Natural killer cell (primary cell): ENCODE measurements around the gene IRF2BPL. TPM values are rescaled to one million over a fixed set of nuclear protein-coding genes. Genes with fewer than 3 reads are reported as not detected.

Source experiments
- ATAC-seq, 3 donors: fragments of 150-1000 bp in 2 of 3; fragments of 200-7000 bp in 1 of 3; cut with Tn5 transposase; 1 replicate in 1 of 3; 2 replicates in 2 of 3; pipeline ENCODE4 v1.10.0; 2021; ENCODE audit warnings: mild to moderate bottlenecking in 2 of 3, moderate library complexity in 2 of 3
- DNase-seq, 2 donors: peaks; one replicate each; pipeline versions ENCODE4 v3.0.0 to v3.0.0-alpha.2; 2013 to 2021; ENCODE audit warnings: mixed read lengths in 1 of 2
- H3K27ac ChIP-seq: one replicate; pipeline ENCODE4 v1.5.1; 2013; ENCODE audit warnings: mild to moderate bottlenecking, low read length
- H3K27me3 ChIP-seq: one replicate; pipeline ENCODE4 v1.6.1; 2013; ENCODE audit warnings: low read length; ENCODE audit not compliant: control insufficient read depth, insufficient read depth
- H3K36me3 ChIP-seq: one replicate; pipeline ENCODE4 v1.6.1; 2013; ENCODE audit warnings: low read length; ENCODE audit not compliant: control insufficient read depth, insufficient read depth
- H3K4me1 ChIP-seq: one replicate; pipeline ENCODE4 v1.6.1; 2013; ENCODE audit warnings: low read length; ENCODE audit not compliant: control insufficient read depth, insufficient read depth
- H3K4me3 ChIP-seq: one replicate; pipeline ENCODE4 v1.5.1; 2013; ENCODE audit warnings: low read length
- H3K9me3 ChIP-seq: one replicate; pipeline ENCODE4 v1.6.1; 2013; ENCODE audit warnings: low read length; ENCODE audit not compliant: control insufficient read depth, insufficient read depth
- H3K27ac Mint-ChIP-seq, 2 donors: one replicate each; pipeline ENCODE4 v1.8.0; 2022; ENCODE audit warnings: mild to moderate bottlenecking in 2 of 2, mixed read lengths in 2 of 2, moderate library complexity in 1 of 2
- H3K27me3 Mint-ChIP-seq, 2 donors: one replicate each; pipeline ENCODE4 v1.8.0; 2022; ENCODE audit warnings: low read depth in 2 of 2, mixed read lengths in 2 of 2
- H3K36me3 Mint-ChIP-seq: one replicate; pipeline ENCODE4 v1.8.0; 2022; ENCODE audit warnings: mixed read lengths
- H3K4me1 Mint-ChIP-seq, 2 donors: one replicate each; pipeline ENCODE4 v1.8.0; 2022; ENCODE audit warnings: mixed read lengths in 2 of 2
- H3K4me3 Mint-ChIP-seq: one replicate; pipeline ENCODE4 v1.8.0; 2022; ENCODE audit warnings: mild to moderate bottlenecking, moderate library complexity, mixed read lengths
- H3K9me3 Mint-ChIP-seq, 2 donors: one replicate each; pipeline ENCODE4 v1.8.0; 2022; ENCODE audit warnings: mixed read lengths in 2 of 2
- WGBS: methylation state at CpG from one replicate; pipeline ENCODE4 v1.1.7; 2013; ENCODE audit warnings: missing lambda C conversion rate; ENCODE audit not compliant: insufficient coverage; 5-methylcytosine and 5-hydroxymethylcytosine counted together
- intact Hi-C: fragments of 100-400 bp; cut with micrococcal nuclease; formaldehyde crosslinking; loops from one replicate; pipeline ENCODE4 v1.14.2; 2022
- total RNA-seq, 4 donors: library from RNA; stranded (reverse); fragments of 120-200 nt in 1 of 4; gene quantifications; one replicate each; pipeline versions ENCODE4 v1.2.3 to v1.2.4, GENCODE V29; 2013 to 2022
- TF ChIP-seq, protein P1 (sequence below): fragments of 200-600 bp; IDR thresholded peaks from one replicate; pipeline ENCODE4 v1.8.0; 2022; ENCODE audit warnings: antibody characterized with exemption

The IRF2BPL gene
- total RNA-seq, 3 donors from 2014 or later (not counting 1 experiment from before 2014, with no cell fraction given) = 39.3 to 46.5 (median 46.3) TPM

DNA sequence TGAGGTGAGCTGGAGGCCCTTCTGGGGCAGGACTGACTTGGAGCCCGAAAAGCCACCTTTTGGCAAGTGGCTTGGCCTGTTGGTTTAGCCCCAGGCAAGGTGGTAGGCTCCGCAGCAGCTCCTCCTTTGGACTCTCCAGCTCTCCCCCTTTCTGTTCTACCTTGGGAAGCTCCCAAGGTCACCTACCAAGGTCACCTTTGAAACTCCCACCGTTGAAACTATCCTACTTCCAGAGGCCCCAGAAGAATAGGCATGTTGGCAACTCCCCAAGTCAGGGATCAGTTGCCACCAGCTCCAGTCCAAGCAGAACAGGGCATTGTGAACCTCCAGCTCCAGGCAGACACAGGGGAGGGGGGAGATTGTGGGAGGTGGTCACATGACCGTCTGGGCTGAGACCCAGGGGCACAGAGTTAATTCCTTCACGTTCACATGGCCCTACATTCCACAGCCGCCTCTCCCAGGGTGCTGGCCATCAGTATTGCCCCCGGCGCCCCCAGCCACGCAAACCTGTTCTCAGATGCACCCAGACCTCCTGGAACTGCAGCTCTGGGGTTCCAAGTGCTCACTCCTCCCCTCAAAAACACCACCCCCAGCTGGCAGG, 14.4 kb downstream of the IRF2BPL start:
- ATAC-seq = no peak
- H3K27me3 ChIP-seq = no peaks in the 10 kb centered on the region
- H3K9me3 ChIP-seq = no peaks in the 10 kb centered on the region
- Mint-ChIP-seq H3K4me1 (peaks cover 0 to 7% of the 10 kb centered on the region in 2 donors), H3K9me3 (no peaks in the 10 kb centered on the region), H3K27me3 (peaks cover 6% of the 10 kb centered on the region in 2 donors), H3K4me3 (no peak overlapping the region), H3K36me3 (no peaks in the 10 kb centered on the region), H3K27ac (no peak overlapping the region)
- intact Hi-C loops = no loop called here
- no peak overlapping the region for H3K4me3 ChIP-seq
- no peaks in the 10 kb centered on the region for H3K36me3 ChIP-seq
- no peak overlapping the region for H3K27ac ChIP-seq
- no peak for DNase-seq
- TF ChIP-seq, protein P1, sequence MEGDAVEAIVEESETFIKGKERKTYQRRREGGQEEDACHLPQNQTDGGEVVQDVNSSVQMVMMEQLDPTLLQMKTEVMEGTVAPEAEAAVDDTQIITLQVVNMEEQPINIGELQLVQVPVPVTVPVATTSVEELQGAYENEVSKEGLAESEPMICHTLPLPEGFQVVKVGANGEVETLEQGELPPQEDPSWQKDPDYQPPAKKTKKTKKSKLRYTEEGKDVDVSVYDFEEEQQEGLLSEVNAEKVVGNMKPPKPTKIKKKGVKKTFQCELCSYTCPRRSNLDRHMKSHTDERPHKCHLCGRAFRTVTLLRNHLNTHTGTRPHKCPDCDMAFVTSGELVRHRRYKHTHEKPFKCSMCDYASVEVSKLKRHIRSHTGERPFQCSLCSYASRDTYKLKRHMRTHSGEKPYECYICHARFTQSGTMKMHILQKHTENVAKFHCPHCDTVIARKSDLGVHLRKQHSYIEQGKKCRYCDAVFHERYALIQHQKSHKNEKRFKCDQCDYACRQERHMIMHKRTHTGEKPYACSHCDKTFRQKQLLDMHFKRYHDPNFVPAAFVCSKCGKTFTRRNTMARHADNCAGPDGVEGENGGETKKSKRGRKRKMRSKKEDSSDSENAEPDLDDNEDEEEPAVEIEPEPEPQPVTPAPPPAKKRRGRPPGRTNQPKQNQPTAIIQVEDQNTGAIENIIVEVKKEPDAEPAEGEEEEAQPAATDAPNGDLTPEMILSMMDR = no peak
- WGBS = 88% methylated on average over 9 of the region's 9 CpGs
- H3K4me1 ChIP-seq = no peaks in the 10 kb centered on the region

DNA sequence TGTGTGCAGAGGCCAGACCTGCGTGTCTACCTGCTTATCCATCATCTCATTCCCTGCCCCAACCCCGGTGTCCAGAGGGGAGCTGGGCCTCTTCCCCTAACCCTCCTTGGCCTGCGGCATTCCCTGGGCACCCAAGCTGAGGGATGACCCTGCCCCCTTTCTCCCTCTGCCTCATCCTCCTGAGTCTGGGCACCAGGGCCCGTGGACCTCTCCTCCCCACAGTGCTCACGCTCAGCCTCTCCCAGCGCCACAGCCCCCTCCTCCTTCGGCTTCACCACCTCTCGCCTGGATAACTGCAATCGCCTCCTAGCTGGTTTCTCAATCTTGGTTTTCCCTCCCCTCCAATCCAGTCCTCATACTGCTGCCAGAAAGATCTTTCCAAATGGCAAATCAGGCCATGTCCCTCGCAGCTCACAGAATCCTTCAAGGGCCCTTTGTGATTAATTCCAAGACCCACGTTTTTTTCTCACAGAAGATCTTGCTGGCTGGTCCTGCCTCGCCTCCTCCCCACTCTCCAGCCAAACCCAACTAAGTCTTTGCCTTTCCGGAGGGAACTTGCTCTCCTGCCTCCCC, 16.2 kb downstream of the IRF2BPL start:
- 87% methylated on average over 13 of the region's 13 CpGs for WGBS
- Mint-ChIP-seq H3K4me1 (peaks cover 0 to 7% of the 10 kb centered on the region in 2 donors), H3K4me3 (no peak overlapping the region), H3K27ac (no peak overlapping the region), H3K9me3 (no peaks in the 10 kb centered on the region), H3K27me3 (peaks cover 6% of the 10 kb centered on the region in 2 donors), H3K36me3 (no peaks in the 10 kb centered on the region)
- no peak for DNase-seq
- Histone ChIP-seq H3K4me3 (no peak overlapping the region), H3K27ac (no peak overlapping the region), H3K36me3 (no peaks in the 10 kb centered on the region), H3K9me3 (no peaks in the 10 kb centered on the region), H3K4me1 (no peaks in the 10 kb centered on the region), H3K27me3 (no peaks in the 10 kb centered on the region)
- no peak for ATAC-seq
- intact Hi-C loops = no loop called here
- TF ChIP-seq, protein P1 = no peak

DNA sequence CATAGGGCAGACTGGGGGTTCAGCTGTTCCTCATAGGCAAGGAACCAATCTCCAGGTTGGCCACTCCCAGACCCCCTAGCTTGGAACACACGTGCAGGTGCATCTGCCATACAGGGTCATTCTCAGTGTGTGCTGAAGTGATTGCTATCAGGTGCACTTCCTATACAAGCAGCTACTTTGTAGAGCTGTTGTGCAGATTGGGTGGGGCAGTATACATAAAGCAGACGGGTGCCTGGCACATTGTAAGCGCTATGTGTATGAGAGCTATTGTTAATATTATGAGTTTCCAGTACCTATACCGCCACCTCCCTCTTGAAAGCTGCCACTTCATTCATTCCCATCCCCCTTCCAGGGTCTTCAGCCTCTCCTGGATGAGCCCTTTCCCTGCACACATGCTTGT, 17.3 kb downstream of the IRF2BPL start:
- WGBS = 80% methylated on average over 2 of the region's 4 CpGs
- Mint-ChIP-seq H3K9me3 (no peaks in the 10 kb centered on the region), H3K4me3 (no peak overlapping the region), H3K4me1 (peaks cover 0 to 13% of the 10 kb centered on the region in 2 donors), H3K36me3 (no peaks in the 10 kb centered on the region), H3K27ac (no peak overlapping the region), H3K27me3 (peaks cover 6% of the 10 kb centered on the region in 2 donors)
- no peaks in the 10 kb centered on the region for H3K4me1 ChIP-seq
- no peak overlapping the region for H3K27ac ChIP-seq
- no peaks in the 10 kb centered on the region for H3K27me3 ChIP-seq
- H3K4me3 ChIP-seq = no peak overlapping the region
- no peaks in the 10 kb centered on the region for H3K9me3 ChIP-seq
- DNase-seq (peak in 1 of 2 donors; percentile 33), ATAC-seq (no peak)
- intact Hi-C loops = no loop called here
- no peaks in the 10 kb centered on the region for H3K36me3 ChIP-seq
- TF ChIP-seq, protein P1 = no peak

DNA sequence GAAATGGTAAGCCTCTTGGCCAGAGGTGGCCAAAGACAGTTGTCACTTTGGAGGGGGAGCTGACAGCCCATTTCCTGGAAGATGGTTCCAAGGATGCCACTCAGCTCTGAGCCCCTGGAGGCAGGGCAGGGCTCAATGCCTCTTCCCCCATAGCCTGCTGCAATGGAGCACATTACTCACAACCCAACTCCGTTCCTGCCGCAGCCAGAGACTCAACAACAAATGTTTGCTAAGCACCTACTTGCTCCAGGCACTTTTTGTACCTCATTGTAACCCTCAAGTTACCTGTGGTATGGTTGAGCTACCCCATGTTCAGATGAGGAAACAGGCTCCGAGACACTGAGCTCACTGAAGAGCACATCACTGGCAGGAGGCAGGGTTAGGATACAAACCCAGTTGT, 19.5 kb downstream of the IRF2BPL start:
- no peaks in the 10 kb centered on the region for H3K27me3 ChIP-seq
- ATAC-seq = no peak
- intact Hi-C loops = no loop called here
- peaks cover 0 to 21% of the 10 kb centered on the region in 2 donors for H3K4me1 Mint-ChIP-seq
- H3K4me1 ChIP-seq = no peaks in the 10 kb centered on the region
- no peaks in the 10 kb centered on the region for H3K9me3 ChIP-seq
- H3K27ac ChIP-seq = no peak overlapping the region
- H3K4me3 ChIP-seq = no peak overlapping the region
- H3K9me3 Mint-ChIP-seq = no peaks in the 10 kb centered on the region
- H3K36me3 ChIP-seq = no peaks in the 10 kb centered on the region
- TF ChIP-seq, protein P1 = no peak
- H3K27me3 Mint-ChIP-seq = peaks cover 6% of the 10 kb centered on the region in 2 donors
- H3K36me3 Mint-ChIP-seq = no peaks in the 10 kb centered on the region
- H3K4me3 Mint-ChIP-seq = no peak overlapping the region
- 90% methylated on average over 3 of the region's 3 CpGs for WGBS
- no peak overlapping the region for H3K27ac Mint-ChIP-seq
- no peak for DNase-seq
